DOHH2 (cell line): ENCODE data around the gene CDCA7.

Experiments
- H3F3A ChIP-seq: fragments of 200-600 bp; sonication (generic), shearing (Covaris generic); 2 replicates; pipeline ENCODE4 v1.6.0; 2016; ENCODE audit warnings: antibody characterized with exemption, mild to moderate bottlenecking; ENCODE audit not compliant: control insufficient read depth, insufficient read depth
- H3K27ac ChIP-seq: fragments of 200-600 bp; sonication (generic); 2 replicates; pipeline ENCODE4 v1.5.1; 2014; ENCODE audit warnings: low read depth, mild to moderate bottlenecking, low read length, moderate library complexity
- H3K27me3 ChIP-seq: fragments of 200-600 bp; sonication (generic); 2 replicates; pipeline ENCODE4 v1.6.1; 2014; ENCODE audit warnings: mild to moderate bottlenecking, low read length, mixed read lengths; ENCODE audit not compliant: control insufficient read depth
- H3K36me3 ChIP-seq: fragments of 200-600 bp; sonication (generic); 2 replicates; pipeline ENCODE4 v1.6.1; 2014; ENCODE audit warnings: mild to moderate bottlenecking, low read length, moderate library complexity, mixed read lengths; ENCODE audit not compliant: control insufficient read depth
- H3K4me1 ChIP-seq: fragments of 200-600 bp; sonication (generic); 2 replicates; pipeline ENCODE4 v1.6.1; 2014; ENCODE audit warnings: mild to moderate bottlenecking, low read length, mixed read lengths; ENCODE audit not compliant: control insufficient read depth
- H3K4me2 ChIP-seq: fragments of 200-600 bp; sonication (generic); 2 replicates; pipeline ENCODE4 v1.6.0; 2014; ENCODE audit warnings: mild to moderate bottlenecking, low read length, moderate library complexity
- H3K4me3 ChIP-seq: fragments of 200-600 bp; sonication (generic); 2 replicates; pipeline ENCODE4 v1.5.1; 2014; ENCODE audit warnings: mild to moderate bottlenecking, low read length, mixed read lengths
- H3K79me2 ChIP-seq: fragments of 200-600 bp; sonication (generic); 2 replicates; pipeline ENCODE4 v1.6.1; 2014; ENCODE audit warnings: mild to moderate bottlenecking, low read length, mixed read lengths; ENCODE audit not compliant: control insufficient read depth
- H3K9me2 ChIP-seq: fragments of 200-600 bp; sonication (generic); replicated peaks from 2 replicates; pipeline ENCODE4 v1.6.1; 2014; ENCODE audit warnings: mild to moderate bottlenecking, low read length, mixed read lengths; ENCODE audit not compliant: control insufficient read depth
- H3K9me3 ChIP-seq: fragments of 200-600 bp; sonication (generic); 2 replicates; pipeline ENCODE4 v1.6.1; 2014; ENCODE audit warnings: antibody characterized with exemption, low read length, mixed read lengths; ENCODE audit not compliant: control insufficient read depth, insufficient read depth
- H4K20me1 ChIP-seq: fragments of 200-600 bp; sonication (generic); 2 replicates; pipeline ENCODE4 v1.6.0; 2014; ENCODE audit warnings: low read depth, mild to moderate bottlenecking, antibody characterized with exemption, low read length, moderate library complexity; ENCODE audit not compliant: control insufficient read depth, insufficient read depth
- EZH2phosphoT487 ChIP-seq: fragments of 200-600 bp; sonication (generic); IDR thresholded peaks from 2 replicates; pipeline ENCODE4 v1.6.1; 2017; ENCODE audit warnings: borderline replicate concordance, mild to moderate bottlenecking, antibody characterized with exemption, low read length, moderate library complexity, mixed read lengths
- TF ChIP-seq, protein P1 (sequence below): fragments of 200-600 bp; sonication (generic); IDR thresholded peaks from one replicate; pipeline ENCODE4 v1.5.1; 2014; ENCODE audit warnings: antibody characterized with exemption, mild to moderate bottlenecking, low read depth, low read length; ENCODE audit not compliant: poor library complexity, severe bottlenecking

CDCA7 gene

DNA sequence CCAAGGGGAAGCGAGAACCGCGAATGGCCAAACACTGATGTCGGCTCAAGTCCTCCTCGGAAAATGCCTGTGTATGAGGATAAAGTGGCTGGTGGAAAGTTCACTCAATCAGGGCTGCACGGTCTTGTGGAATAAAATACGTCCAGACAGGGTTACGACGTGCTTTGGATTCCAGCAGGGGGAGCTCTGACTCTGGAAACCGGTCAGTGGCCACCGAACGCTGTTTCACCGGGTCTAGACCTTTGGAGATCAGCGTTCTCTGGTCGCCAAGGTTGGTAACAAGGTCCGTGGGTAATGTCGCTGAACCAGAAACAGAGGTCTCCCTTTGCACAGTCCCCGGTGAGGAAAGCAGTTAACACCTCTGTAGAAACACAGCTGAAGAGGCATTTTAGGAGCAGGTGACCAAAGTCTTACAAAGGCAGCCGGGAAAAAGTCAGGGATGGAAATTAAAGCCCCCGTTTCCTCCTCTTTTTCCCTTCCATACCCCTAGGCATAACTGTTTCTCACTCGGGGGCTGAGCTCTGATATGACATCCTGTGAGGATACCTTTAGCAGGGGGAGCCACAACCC is 47.8 kb downstream of the CDCA7 start:
- no peak overlapping the region for H3K27ac ChIP-seq
- 0 out of 2 replicates have a peak overlapping the region, but pooled peaks have one; percentile 5 for H3K4me2 ChIP-seq
- H3K4me3 ChIP-seq = no peak overlapping the region
- TF ChIP-seq, protein P1, sequence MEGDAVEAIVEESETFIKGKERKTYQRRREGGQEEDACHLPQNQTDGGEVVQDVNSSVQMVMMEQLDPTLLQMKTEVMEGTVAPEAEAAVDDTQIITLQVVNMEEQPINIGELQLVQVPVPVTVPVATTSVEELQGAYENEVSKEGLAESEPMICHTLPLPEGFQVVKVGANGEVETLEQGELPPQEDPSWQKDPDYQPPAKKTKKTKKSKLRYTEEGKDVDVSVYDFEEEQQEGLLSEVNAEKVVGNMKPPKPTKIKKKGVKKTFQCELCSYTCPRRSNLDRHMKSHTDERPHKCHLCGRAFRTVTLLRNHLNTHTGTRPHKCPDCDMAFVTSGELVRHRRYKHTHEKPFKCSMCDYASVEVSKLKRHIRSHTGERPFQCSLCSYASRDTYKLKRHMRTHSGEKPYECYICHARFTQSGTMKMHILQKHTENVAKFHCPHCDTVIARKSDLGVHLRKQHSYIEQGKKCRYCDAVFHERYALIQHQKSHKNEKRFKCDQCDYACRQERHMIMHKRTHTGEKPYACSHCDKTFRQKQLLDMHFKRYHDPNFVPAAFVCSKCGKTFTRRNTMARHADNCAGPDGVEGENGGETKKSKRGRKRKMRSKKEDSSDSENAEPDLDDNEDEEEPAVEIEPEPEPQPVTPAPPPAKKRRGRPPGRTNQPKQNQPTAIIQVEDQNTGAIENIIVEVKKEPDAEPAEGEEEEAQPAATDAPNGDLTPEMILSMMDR = peak; percentile 72
- no peak for TF ChIP-seq EZH2phosphoT487
- H3K27me3 ChIP-seq = peaks cover 58% of the 10 kb centered on the region
- no peaks in the 10 kb centered on the region for H3K36me3 ChIP-seq
- no peaks in the 10 kb centered on the region for H3F3A ChIP-seq
- H3K9me3 ChIP-seq = no peaks in the 10 kb centered on the region
- H3K79me2 ChIP-seq = no peaks in the 10 kb centered on the region
- peaks cover 6% of the 10 kb centered on the region; the same call in 1 of the 2 replicates for H3K4me1 ChIP-seq
- H3K9me2 ChIP-seq = no peaks in the 10 kb centered on the region
- H4K20me1 ChIP-seq = no peaks in the 10 kb centered on the region

DNA sequence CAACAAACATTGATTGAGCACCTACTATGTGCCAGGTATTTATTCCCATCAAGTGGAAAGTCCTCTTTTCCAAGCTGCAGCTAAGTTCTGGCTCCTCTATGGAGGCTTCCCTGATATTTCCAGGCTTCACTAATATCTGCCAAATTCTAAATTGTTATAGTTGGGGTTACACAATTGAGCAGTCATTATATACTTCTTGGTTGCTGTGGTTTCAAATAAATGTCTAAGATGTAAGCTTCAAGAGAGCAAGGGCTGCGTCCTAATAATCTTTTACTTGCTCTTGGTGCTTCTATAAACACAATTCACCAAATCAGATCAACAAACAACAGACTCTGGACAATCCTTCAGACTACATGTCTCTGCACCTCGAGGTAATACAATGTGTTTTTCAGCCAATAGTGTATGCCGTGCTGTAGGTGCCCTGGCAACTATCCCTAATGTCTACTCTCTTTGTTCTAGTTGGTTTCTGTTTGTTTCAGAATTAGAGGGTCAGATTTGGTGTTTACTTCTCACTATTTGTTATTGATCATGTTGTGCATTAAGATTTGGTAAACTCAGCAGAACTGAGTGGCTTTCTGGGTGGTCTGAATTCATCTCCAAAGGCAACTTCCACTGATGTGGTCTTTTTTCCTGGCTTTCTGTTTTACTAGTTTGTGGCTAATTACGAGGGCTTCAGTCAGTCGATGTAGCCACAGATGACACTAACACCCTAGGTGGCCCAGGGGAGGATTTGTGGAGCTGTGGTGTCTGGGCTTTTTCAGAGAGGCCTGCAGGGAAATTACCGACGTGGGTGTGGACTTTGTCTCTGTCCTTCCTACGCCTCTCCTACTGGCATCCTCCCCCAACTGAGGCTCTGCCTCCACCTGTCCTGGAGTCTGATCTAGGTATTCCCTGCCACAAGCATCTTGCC is 50.4 kb downstream of the CDCA7 start:
- no peak overlapping the region for H3K4me3 ChIP-seq
- H3F3A ChIP-seq = no peaks in the 10 kb centered on the region
- H3K9me3 ChIP-seq = no peaks in the 10 kb centered on the region
- no peaks in the 10 kb centered on the region for H3K36me3 ChIP-seq
- no peaks in the 10 kb centered on the region for H4K20me1 ChIP-seq
- H3K4me1 ChIP-seq = peaks cover 6% of the 10 kb centered on the region; the same call in 1 of the 2 replicates
- H3K79me2 ChIP-seq = no peaks in the 10 kb centered on the region
- H3K9me2 ChIP-seq = no peaks in the 10 kb centered on the region
- H3K27me3 ChIP-seq = peaks cover 50% of the 10 kb centered on the region
- H3K4me2 ChIP-seq = no peak overlapping the region
- TF ChIP-seq, protein P1 = no peak
- TF ChIP-seq EZH2phosphoT487 = no peak
- no peak overlapping the region for H3K27ac ChIP-seq

DNA sequence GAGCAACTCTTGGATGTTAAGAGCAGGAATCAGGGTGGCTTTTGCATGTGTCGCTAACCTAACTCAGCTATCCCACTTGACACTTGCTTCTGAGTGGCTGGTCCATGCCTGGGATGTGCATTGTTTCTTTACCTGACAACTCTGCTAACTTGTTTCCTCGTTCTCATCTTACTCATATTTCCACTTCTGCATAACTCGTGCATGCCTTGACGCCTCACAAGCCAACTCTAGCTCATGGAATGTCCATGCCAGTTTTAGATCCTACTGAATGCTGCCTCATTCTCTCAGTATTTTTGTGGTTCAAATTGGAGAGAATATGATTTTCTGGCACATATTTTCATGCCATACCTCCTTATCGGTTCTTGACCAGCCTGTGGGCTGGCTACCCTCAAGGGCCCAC is 52.5 kb downstream of the CDCA7 start:
- TF ChIP-seq, protein P1 = no peak
- no peak for TF ChIP-seq EZH2phosphoT487
- H3K9me2 ChIP-seq = no peaks in the 10 kb centered on the region

More for the DNA sequence above, 52.5 kb downstream of the CDCA7 start:
- no peaks in the 10 kb centered on the region for H3F3A ChIP-seq
- no peak overlapping the region for H3K4me2 ChIP-seq
- no peak overlapping the region for H3K4me3 ChIP-seq
- H3K9me3 ChIP-seq = no peaks in the 10 kb centered on the region
- H4K20me1 ChIP-seq = no peaks in the 10 kb centered on the region
- no peaks in the 10 kb centered on the region for H3K36me3 ChIP-seq
- H3K27me3 ChIP-seq = peaks cover 33% of the 10 kb centered on the region
- no peaks in the 10 kb centered on the region for H3K79me2 ChIP-seq
- no peak overlapping the region for H3K27ac ChIP-seq
- H3K4me1 ChIP-seq = no peaks in the 10 kb centered on the region
